ENCODE measurements around the gene CDH13.

Gene CDH13

GRCh38 chr16:83501481-83501880, 874.7 kb downstream of the CDH13 start:
- H2AK5ac ChIP-seq (ENCODE audit: low read length), result no peak overlapping the region
- no peak overlapping the region for H3K18ac ChIP-seq (ENCODE audit: low read length)
- H4K5ac ChIP-seq (ENCODE audit: low read length), result no peak overlapping the region
- H2BK120ac ChIP-seq (ENCODE audit: low read depth, low read length), result no peak overlapping the region
- no peak overlapping the region for H2BK5ac ChIP-seq (ENCODE audit: low read length)
- no peak overlapping the region for H3K9ac ChIP-seq (ENCODE audit: low read length)
- no peaks in the 10 kb centered on the region for H3K4me1 ChIP-seq (ENCODE audit: control insufficient read depth, low read depth, low read length)
- H3K27ac ChIP-seq (ENCODE audit: low read depth, low read length), result no peak overlapping the region
- H2BK15ac ChIP-seq (replicated peaks; ENCODE audit: low read depth), result no peak overlapping the region
- no peaks in the 10 kb centered on the region for H3K79me1 ChIP-seq (ENCODE audit: low read length)
- H3K4me3 ChIP-seq (ENCODE audit: low read length), result no peak overlapping the region
- no peak overlapping the region for H3K4ac ChIP-seq (ENCODE audit: low read depth, low read length)
- WGBS (ENCODE audit: extremely low coverage, insufficient coverage, low lambda C conversion rate), result no CpG with 5 or more reads among the region's 4 CpGs
- H3K56ac ChIP-seq (ENCODE audit: low read length), result no peak overlapping the region
- DNase-seq, result no peak
- no peak overlapping the region for H4K8ac ChIP-seq (ENCODE audit: low read depth, low read length)
- no peak overlapping the region for H3K23ac ChIP-seq (ENCODE audit: low read length)
- no peaks in the 10 kb centered on the region for H3K36me3 ChIP-seq (ENCODE audit: control insufficient read depth, insufficient read depth, low read length)
- H3K27me3 ChIP-seq (ENCODE audit: insufficient read depth, low read length, poor library complexity), result no peaks in the 10 kb centered on the region
- no peak overlapping the region for H3K4me2 ChIP-seq (ENCODE audit: low read length)
- no peaks in the 10 kb centered on the region for H3K79me2 ChIP-seq (ENCODE audit: control insufficient read depth, insufficient read depth, low read length)

- Histone ChIP-seq H3K79me2 (ENCODE audit: control insufficient read depth, insufficient read depth, low read length) (no peaks in the 10 kb centered on the region), H3K23ac (ENCODE audit: low read length) (no peak overlapping the region), H4K5ac (ENCODE audit: low read length) (no peak overlapping the region), H3K18ac (ENCODE audit: low read length) (no peak overlapping the region), H3K4ac (ENCODE audit: low read depth, low read length) (no peak overlapping the region), H2AK5ac (ENCODE audit: low read length) (no peak overlapping the region), H3K4me3 (ENCODE audit: low read length) (no peak overlapping the region), H3K79me1 (ENCODE audit: low read length) (no peaks in the 10 kb centered on the region), H2BK120ac (ENCODE audit: low read depth, low read length) (no peak overlapping the region), H3K36me3 (ENCODE audit: control insufficient read depth, insufficient read depth, low read length) (no peaks in the 10 kb centered on the region), H3K27me3 (ENCODE audit: insufficient read depth, low read length, poor library complexity) (no peaks in the 10 kb centered on the region), H2BK5ac (ENCODE audit: low read length) (no peak overlapping the region), H3K56ac (ENCODE audit: low read length) (no peak overlapping the region), H3K4me2 (ENCODE audit: low read length) (no peak overlapping the region), H4K8ac (ENCODE audit: low read depth, low read length) (no peak overlapping the region), H2BK15ac (replicated peaks; ENCODE audit: low read depth) (no peak overlapping the region), H3K4me1 (ENCODE audit: control insufficient read depth, low read depth, low read length) (no peaks in the 10 kb centered on the region), H3K9ac (ENCODE audit: low read length) (no peak overlapping the region), H3K27ac (ENCODE audit: low read depth, low read length) (no peak overlapping the region)
- no peak for DNase-seq
- WGBS (ENCODE audit: extremely low coverage, insufficient coverage, low lambda C conversion rate), result no CpG with 5 or more reads among the region's 6 CpGs
Measured at GRCh38 chr16:83508295-83508694, 881.5 kb downstream of the CDH13 start.

GRCh38 chr16:83509316-83509715, 882.5 kb downstream of the CDH13 start:
- Histone ChIP-seq H2BK120ac (ENCODE audit: low read depth, low read length) (no peak overlapping the region), H3K18ac (ENCODE audit: low read length) (no peak overlapping the region), H3K27ac (ENCODE audit: low read depth, low read length) (no peak overlapping the region), H2AK5ac (ENCODE audit: low read length) (no peak overlapping the region), H3K23ac (ENCODE audit: low read length) (no peak overlapping the region), H4K5ac (ENCODE audit: low read length) (no peak overlapping the region), H3K4me1 (ENCODE audit: control insufficient read depth, low read depth, low read length) (no peaks in the 10 kb centered on the region), H3K4me3 (ENCODE audit: low read length) (no peak overlapping the region), H3K9ac (ENCODE audit: low read length) (no peak overlapping the region), H3K79me2 (ENCODE audit: control insufficient read depth, insufficient read depth, low read length) (no peaks in the 10 kb centered on the region), H3K36me3 (ENCODE audit: control insufficient read depth, insufficient read depth, low read length) (no peaks in the 10 kb centered on the region), H3K56ac (ENCODE audit: low read length) (no peak overlapping the region), H2BK15ac (replicated peaks; ENCODE audit: low read depth) (no peak overlapping the region), H2BK5ac (ENCODE audit: low read length) (no peak overlapping the region), H3K4ac (ENCODE audit: low read depth, low read length) (no peak overlapping the region), H3K4me2 (ENCODE audit: low read length) (no peak overlapping the region), H4K8ac (ENCODE audit: low read depth, low read length) (no peak overlapping the region), H3K79me1 (ENCODE audit: low read length) (no peaks in the 10 kb centered on the region), H3K27me3 (ENCODE audit: insufficient read depth, low read length, poor library complexity) (no peaks in the 10 kb centered on the region)
- no peak for DNase-seq

GRCh38 chr16:83510906-83511305, 884.1 kb downstream of the CDH13 start:
- no CpG with 5 or more reads among the region's 12 CpGs for WGBS (ENCODE audit: extremely low coverage, insufficient coverage, low lambda C conversion rate)
- H3K4me1 ChIP-seq (ENCODE audit: control insufficient read depth, low read depth, low read length), result no peaks in the 10 kb centered on the region
- H3K4ac ChIP-seq (ENCODE audit: low read depth, low read length), result no peak overlapping the region
- DNase-seq, result no peak
- H3K23ac ChIP-seq (ENCODE audit: low read length), result no peak overlapping the region
- H2BK5ac ChIP-seq (ENCODE audit: low read length), result no peak overlapping the region
- H4K8ac ChIP-seq (ENCODE audit: low read depth, low read length), result no peak overlapping the region
- H3K56ac ChIP-seq (ENCODE audit: low read length), result no peak overlapping the region
- H3K18ac ChIP-seq (ENCODE audit: low read length), result no peak overlapping the region
- H2AK5ac ChIP-seq (ENCODE audit: low read length), result no peak overlapping the region
- H2BK120ac ChIP-seq (ENCODE audit: low read depth, low read length), result no peak overlapping the region
- H2BK15ac ChIP-seq (replicated peaks; ENCODE audit: low read depth), result no peak overlapping the region
- no peak overlapping the region for H3K4me3 ChIP-seq (ENCODE audit: low read length)
- no peaks in the 10 kb centered on the region for H3K27me3 ChIP-seq (ENCODE audit: insufficient read depth, low read length, poor library complexity)
- H3K79me2 ChIP-seq (ENCODE audit: control insufficient read depth, insufficient read depth, low read length), result no peaks in the 10 kb centered on the region
- no peaks in the 10 kb centered on the region for H3K36me3 ChIP-seq (ENCODE audit: control insufficient read depth, insufficient read depth, low read length)
- no peaks in the 10 kb centered on the region for H3K79me1 ChIP-seq (ENCODE audit: low read length)
- H3K4me2 ChIP-seq (ENCODE audit: low read length), result no peak overlapping the region
- no peak overlapping the region for H3K9ac ChIP-seq (ENCODE audit: low read length)
- no peak overlapping the region for H3K27ac ChIP-seq (ENCODE audit: low read depth, low read length)
- no peak overlapping the region for H4K5ac ChIP-seq (ENCODE audit: low read length)

- H2BK15ac ChIP-seq (replicated peaks; ENCODE audit: low read depth), result no peak overlapping the region
- H3K56ac ChIP-seq (ENCODE audit: low read length), result no peak overlapping the region
- H2BK120ac ChIP-seq (ENCODE audit: low read depth, low read length), result no peak overlapping the region
- no peak overlapping the region for H2AK5ac ChIP-seq (ENCODE audit: low read length)
- H3K23ac ChIP-seq (ENCODE audit: low read length), result no peak overlapping the region
- H3K79me1 ChIP-seq (ENCODE audit: low read length), result no peaks in the 10 kb centered on the region
- no peak overlapping the region for H3K4me2 ChIP-seq (ENCODE audit: low read length)
- no peaks in the 10 kb centered on the region for H3K36me3 ChIP-seq (ENCODE audit: control insufficient read depth, insufficient read depth, low read length)
- no peaks in the 10 kb centered on the region for H3K79me2 ChIP-seq (ENCODE audit: control insufficient read depth, insufficient read depth, low read length)
- H3K4ac ChIP-seq (ENCODE audit: low read depth, low read length), result no peak overlapping the region
- no peak overlapping the region for H3K4me3 ChIP-seq (ENCODE audit: low read length)
- H3K9ac ChIP-seq (ENCODE audit: low read length), result no peak overlapping the region
- no peak overlapping the region for H3K27ac ChIP-seq (ENCODE audit: low read depth, low read length)
- no peak overlapping the region for H4K5ac ChIP-seq (ENCODE audit: low read length)
- no peak overlapping the region for H4K8ac ChIP-seq (ENCODE audit: low read depth, low read length)
- WGBS (ENCODE audit: extremely low coverage, insufficient coverage, low lambda C conversion rate), result no CpG with 5 or more reads among the region's 8 CpGs
- no peak overlapping the region for H3K18ac ChIP-seq (ENCODE audit: low read length)
- H2BK5ac ChIP-seq (ENCODE audit: low read length), result no peak overlapping the region
- no peaks in the 10 kb centered on the region for H3K4me1 ChIP-seq (ENCODE audit: control insufficient read depth, low read depth, low read length)
- H3K27me3 ChIP-seq (ENCODE audit: insufficient read depth, low read length, poor library complexity), result no peaks in the 10 kb centered on the region
- DNase-seq, result no peak
Measured at GRCh38 chr16:83513008-83513755, 886.4 kb downstream of the CDH13 start.

GRCh38 chr16:83515395-83515794, 888.6 kb downstream of the CDH13 start:
- DNase-seq, result no peak
- H2BK15ac ChIP-seq (replicated peaks; ENCODE audit: low read depth), result no peak overlapping the region
- no peaks in the 10 kb centered on the region for H3K79me1 ChIP-seq (ENCODE audit: low read length)
- no peak overlapping the region for H4K5ac ChIP-seq (ENCODE audit: low read length)
- no peak overlapping the region for H3K56ac ChIP-seq (ENCODE audit: low read length)
- H3K23ac ChIP-seq (ENCODE audit: low read length), result no peak overlapping the region
- H3K4me3 ChIP-seq (ENCODE audit: low read length), result no peak overlapping the region
- H2BK120ac ChIP-seq (ENCODE audit: low read depth, low read length), result no peak overlapping the region
- H3K4me1 ChIP-seq (ENCODE audit: control insufficient read depth, low read depth, low read length), result no peaks in the 10 kb centered on the region
- H3K9ac ChIP-seq (ENCODE audit: low read length), result no peak overlapping the region
- no peak overlapping the region for H3K18ac ChIP-seq (ENCODE audit: low read length)
- H2BK5ac ChIP-seq (ENCODE audit: low read length), result no peak overlapping the region
- H4K8ac ChIP-seq (ENCODE audit: low read depth, low read length), result no peak overlapping the region
- H3K4me2 ChIP-seq (ENCODE audit: low read length), result no peak overlapping the region
- H3K79me2 ChIP-seq (ENCODE audit: control insufficient read depth, insufficient read depth, low read length), result no peaks in the 10 kb centered on the region
- H3K36me3 ChIP-seq (ENCODE audit: control insufficient read depth, insufficient read depth, low read length), result no peaks in the 10 kb centered on the region
- no peak overlapping the region for H3K27ac ChIP-seq (ENCODE audit: low read depth, low read length)
- 100% methylated on average over 1 of the region's 2 CpGs for WGBS (ENCODE audit: extremely low coverage, insufficient coverage, low lambda C conversion rate)
- H2AK5ac ChIP-seq (ENCODE audit: low read length), result no peak overlapping the region
- no peak overlapping the region for H3K4ac ChIP-seq (ENCODE audit: low read depth, low read length)
- no peaks in the 10 kb centered on the region for H3K27me3 ChIP-seq (ENCODE audit: insufficient read depth, low read length, poor library complexity)

Data from mesendoderm (in vitro differentiated cells).